ENCODE results near the gene RGS7. TPM values are rescaled to one million over a fixed set of nuclear protein-coding genes. Genes with fewer than 3 reads are reported as not detected.
"Not testable (repeated sequence)": the region's sequence is repeated elsewhere in the genome, so short reads cannot be mapped to it uniquely, and the experiment has no call there.

RGS7 gene
- total RNA-seq, 1 experiment from 2014 or later: 1.6 TPM

GRCh38 chr1:240998441-240999015, 358.5 kb downstream of the RGS7 start:
- no peak for DNase-seq (ENCODE audit: low read depth, low spot score)
- in situ Hi-C loops (cut with HindIII; ENCODE audit: low pct_unique_long_range_greater_than_20kb, low sequenced_read_pairs): no loop called here

DNA sequence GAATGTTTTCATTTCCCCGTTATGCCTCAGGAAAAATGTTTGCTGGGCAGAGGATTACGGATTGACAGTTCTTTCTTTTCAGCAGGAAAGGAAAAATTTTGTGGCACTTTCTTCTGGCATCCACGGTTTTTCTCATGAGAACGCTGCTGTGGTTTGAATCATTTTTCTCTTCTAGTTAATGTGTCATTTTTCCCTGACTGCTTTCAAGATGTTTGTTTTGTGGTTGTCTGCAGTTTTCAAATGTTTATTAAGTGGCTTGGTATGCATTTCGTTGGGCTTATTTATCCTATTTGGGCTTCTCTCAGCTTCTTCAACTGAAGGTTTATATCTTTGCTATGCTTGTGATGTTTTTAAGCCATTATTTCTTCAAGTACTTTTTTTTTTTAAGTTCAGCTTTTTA, 359.0 kb downstream of the RGS7 start:
- no peak for DNase-seq (ENCODE audit: low read depth, low spot score)
- in situ Hi-C loops (cut with HindIII; ENCODE audit: low pct_unique_long_range_greater_than_20kb, low sequenced_read_pairs): no loop called here

- in situ Hi-C loops (cut with HindIII; ENCODE audit: low pct_unique_long_range_greater_than_20kb, low sequenced_read_pairs): no loop called here
- no peak for DNase-seq (ENCODE audit: low read depth, low spot score)
These were observed 364.0 kb downstream of the RGS7 start for GRCh38 chr1:240993004-240993403.

DNA sequence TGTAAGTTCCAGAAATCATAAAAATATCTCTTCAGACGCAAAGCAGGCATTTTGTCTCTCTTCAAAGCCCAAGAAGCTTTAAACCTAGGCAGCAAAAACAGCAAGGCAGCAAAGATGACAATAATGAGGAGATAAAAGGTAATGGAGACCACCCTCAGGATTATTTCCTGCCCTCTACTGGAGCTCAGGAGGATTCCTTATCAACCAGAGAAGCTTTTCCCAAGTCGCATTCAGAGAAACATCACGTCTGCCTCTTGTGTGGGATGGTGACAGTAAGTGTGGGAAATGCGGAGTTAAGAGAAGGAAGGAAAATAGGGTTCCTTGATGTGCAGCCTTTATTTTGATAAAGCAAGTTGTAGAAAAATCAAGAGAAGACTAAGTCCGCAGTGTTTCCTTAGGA, 365.8 kb downstream of the RGS7 start:
- in situ Hi-C loops (cut with HindIII; ENCODE audit: low pct_unique_long_range_greater_than_20kb, low sequenced_read_pairs): no loop called here
- no peak for DNase-seq (ENCODE audit: low read depth, low spot score)

DNA sequence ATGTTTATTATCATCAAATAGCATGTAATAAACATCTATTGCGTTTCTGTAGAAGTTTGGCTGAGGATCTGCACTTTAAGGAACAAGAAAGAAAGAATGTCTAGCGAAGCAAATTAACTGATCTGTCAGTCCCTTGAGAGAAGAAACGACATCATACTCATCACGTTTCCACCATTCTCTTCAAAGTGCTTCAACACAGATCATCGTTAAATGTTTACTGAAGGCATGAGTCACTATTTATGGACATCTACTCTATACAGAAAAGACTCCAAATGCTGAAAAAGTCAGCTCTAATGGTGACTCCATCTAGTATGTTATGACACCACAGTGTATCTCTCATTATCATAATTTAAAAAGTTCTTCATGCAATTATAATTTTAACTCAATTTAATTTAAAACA, 369.1 kb downstream of the RGS7 start:
- DNase-seq (ENCODE audit: low read depth, low spot score): no peak
- in situ Hi-C loops (cut with HindIII; ENCODE audit: low pct_unique_long_range_greater_than_20kb, low sequenced_read_pairs): no loop called here

GRCh38 chr1:240985081-240985480, 371.9 kb downstream of the RGS7 start:
- no peak for DNase-seq (ENCODE audit: low read depth, low spot score)
- in situ Hi-C loops (cut with HindIII; ENCODE audit: low pct_unique_long_range_greater_than_20kb, low sequenced_read_pairs): no loop called here

GRCh38 chr1:240980342-240980741, 376.7 kb downstream of the RGS7 start:
- in situ Hi-C loops (cut with HindIII; ENCODE audit: low pct_unique_long_range_greater_than_20kb, low sequenced_read_pairs): no loop called here
- DNase-seq (ENCODE audit: low read depth, low spot score): no peak

DNA sequence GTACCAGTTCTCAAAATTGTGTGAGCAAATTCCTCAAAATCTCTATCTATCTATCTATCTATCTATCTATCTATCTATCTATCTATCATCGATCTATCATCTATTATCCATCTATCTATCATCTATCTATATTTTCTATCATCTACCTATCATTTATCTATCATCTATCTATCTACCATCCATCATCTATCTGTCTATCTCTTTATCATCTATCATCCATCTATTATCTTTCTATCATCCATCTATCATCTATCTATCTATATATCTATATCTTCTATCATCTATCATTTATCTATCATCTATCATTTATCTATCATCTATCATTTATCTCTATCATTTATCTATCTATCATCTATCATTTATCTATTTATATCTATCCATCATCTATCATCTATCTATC, 380.3 kb downstream of the RGS7 start:
- in situ Hi-C loops (cut with HindIII; ENCODE audit: low pct_unique_long_range_greater_than_20kb, low sequenced_read_pairs): no loop called here
- no peak for DNase-seq (ENCODE audit: low read depth, low spot score)

DNA sequence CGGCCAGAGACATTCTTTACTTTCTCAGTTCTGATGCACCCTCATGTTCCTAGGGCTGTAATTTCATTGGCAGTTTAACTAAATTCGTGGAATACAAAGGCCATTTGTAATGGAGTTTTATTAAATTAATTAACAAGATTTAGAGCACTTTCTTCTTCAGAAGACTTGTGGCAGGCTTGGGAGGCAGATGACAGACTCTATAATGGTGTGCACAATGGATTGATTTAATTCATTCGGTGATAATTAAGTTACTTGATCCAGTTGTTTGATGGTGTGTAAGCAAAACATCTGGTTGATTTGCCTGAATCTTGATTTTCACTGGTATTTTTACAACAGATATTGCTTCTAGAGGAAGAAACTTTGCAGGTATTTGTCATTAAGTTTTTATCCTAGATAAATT, 383.1 kb downstream of the RGS7 start:
- in situ Hi-C loops (cut with HindIII; ENCODE audit: low pct_unique_long_range_greater_than_20kb, low sequenced_read_pairs): no loop called here
- no peak for DNase-seq (ENCODE audit: low read depth, low spot score)

GRCh38 chr1:240972059-240972458, 384.9 kb downstream of the RGS7 start:
- DNase-seq (ENCODE audit: low read depth, low spot score); in situ Hi-C loops (cut with HindIII; ENCODE audit: low pct_unique_long_range_greater_than_20kb, low sequenced_read_pairs): not testable (repeated sequence)

GRCh38 chr1:240970253-240970652, 386.8 kb downstream of the RGS7 start:
- in situ Hi-C loops (cut with HindIII; ENCODE audit: low pct_unique_long_range_greater_than_20kb, low sequenced_read_pairs): no loop called here
- no peak for DNase-seq (ENCODE audit: low read depth, low spot score)

DNA sequence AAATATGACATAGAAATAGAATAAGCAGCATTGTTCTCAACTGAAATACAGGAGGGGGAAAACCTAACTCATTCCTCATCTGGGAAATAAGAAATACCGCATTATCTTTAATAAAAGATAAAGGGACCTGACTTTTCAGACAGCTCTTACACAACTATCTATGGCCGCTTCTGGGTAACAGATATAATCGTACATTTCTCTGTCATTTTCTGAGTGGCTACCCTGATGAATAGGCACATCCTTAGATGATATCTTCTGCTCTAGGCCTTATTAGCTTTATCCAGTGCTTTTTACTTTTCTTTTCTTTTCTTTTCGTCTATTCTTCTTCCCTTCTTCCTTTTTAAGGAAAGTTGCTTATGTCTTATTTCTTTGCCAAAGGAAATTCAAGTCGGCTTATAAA, 388.1 kb downstream of the RGS7 start:
- in situ Hi-C loops (cut with HindIII; ENCODE audit: low pct_unique_long_range_greater_than_20kb, low sequenced_read_pairs): no loop called here
- DNase-seq (ENCODE audit: low read depth, low spot score): no peak

GRCh38 chr1:240967070-240967724, 389.8 kb downstream of the RGS7 start:
- DNase-seq (ENCODE audit: low read depth, low spot score): peak; percentile 56
- in situ Hi-C loops (cut with HindIII; ENCODE audit: low pct_unique_long_range_greater_than_20kb, low sequenced_read_pairs): no loop called here

DNA sequence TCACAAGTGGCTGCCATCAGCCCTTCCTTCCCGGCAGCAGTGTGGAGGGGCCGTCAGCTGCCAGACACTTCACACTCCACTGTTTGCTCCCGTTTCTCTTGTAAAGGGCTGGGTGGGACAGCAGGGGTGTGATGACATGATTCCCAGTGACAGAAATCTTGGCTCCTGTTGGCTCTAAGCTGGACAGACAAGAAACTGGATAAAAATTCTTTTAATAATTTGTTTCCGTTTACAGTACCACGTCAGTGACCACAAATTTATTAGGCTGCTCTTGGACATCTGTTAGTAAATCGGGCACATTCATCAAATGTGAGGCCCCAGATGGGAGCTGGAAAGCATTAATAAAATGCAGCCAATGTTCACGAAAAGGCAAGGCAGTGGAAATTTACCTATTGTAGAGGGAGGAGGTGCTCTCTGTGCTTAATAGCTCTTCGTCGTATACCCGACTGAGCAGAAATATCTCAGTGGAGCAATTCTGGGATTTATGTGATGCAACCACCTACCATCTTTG, 391.4 kb downstream of the RGS7 start:
- in situ Hi-C loops (cut with HindIII; ENCODE audit: low pct_unique_long_range_greater_than_20kb, low sequenced_read_pairs): no loop called here
- no peak for DNase-seq (ENCODE audit: low read depth, low spot score)

DNA sequence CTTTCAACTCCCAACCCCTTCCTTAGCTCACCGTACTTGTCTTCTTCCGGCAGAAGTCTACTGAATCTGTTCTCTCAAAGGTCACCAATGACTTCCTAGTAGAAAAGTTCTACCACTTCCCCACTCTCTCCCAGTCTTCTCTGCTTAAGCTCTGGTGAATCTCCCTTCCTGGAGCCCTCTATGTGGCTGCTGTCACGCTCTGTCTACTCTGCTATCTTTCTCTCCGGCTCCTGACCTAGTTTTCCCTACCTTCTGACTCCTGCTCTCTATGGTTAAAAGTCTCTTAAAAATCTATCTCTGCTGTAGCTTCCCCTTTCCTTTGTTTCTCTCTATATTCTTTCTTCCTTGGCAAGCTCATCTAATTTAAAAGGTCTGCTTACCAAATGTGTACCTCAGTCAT, 394.9 kb downstream of the RGS7 start:
- in situ Hi-C loops (cut with HindIII; ENCODE audit: low pct_unique_long_range_greater_than_20kb, low sequenced_read_pairs): no loop called here
- DNase-seq (ENCODE audit: low read depth, low spot score): no peak

- in situ Hi-C loops (cut with HindIII; ENCODE audit: low pct_unique_long_range_greater_than_20kb, low sequenced_read_pairs): no loop called here
- DNase-seq (ENCODE audit: low read depth, low spot score): no peak
These were observed 400.6 kb downstream of the RGS7 start for GRCh38 chr1:240956424-240956823.

- no peak for DNase-seq (ENCODE audit: low read depth, low spot score)
- in situ Hi-C loops (cut with HindIII; ENCODE audit: low pct_unique_long_range_greater_than_20kb, low sequenced_read_pairs): no loop called here
These were observed 401.0 kb downstream of the RGS7 start for GRCh38 chr1:240956020-240956419.

DNA sequence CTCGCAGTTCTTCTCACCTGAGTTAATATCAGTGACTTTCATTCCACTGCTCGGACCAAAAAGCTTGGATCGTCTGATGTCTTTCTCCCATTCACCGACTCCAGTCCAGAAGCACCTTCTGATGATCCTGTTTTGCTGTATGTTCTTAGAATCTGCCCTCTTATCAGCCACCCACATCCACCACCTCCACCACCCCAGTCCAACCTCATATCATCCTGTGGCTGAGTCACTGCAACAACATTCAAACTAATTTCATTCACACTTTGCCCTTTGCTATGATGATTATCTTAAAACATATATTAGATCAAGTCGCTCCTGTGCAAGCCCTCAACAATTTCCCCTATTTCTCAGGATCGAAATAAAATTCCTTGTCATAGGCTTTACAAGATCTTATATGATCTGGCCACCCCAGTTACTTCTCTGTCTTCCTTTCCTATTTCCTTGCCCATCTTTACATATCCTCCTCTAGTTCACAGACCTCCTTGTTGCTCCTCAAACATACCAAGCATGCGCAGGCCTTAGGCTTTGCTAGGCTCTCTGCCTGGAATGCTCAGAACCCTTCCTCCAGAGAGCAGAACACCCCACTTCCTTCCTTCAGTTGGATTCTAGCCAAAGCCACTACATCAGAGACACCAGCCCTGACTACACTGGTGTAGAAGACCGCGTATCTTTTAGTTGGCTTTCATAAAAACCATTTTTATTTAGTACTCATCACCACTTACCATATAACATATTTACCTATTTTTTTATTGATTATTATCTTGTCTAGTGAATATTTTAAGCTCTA, 409.4 kb downstream of the RGS7 start:
- in situ Hi-C loops (cut with HindIII; ENCODE audit: low pct_unique_long_range_greater_than_20kb, low sequenced_read_pairs): no loop called here
- DNase-seq (ENCODE audit: low read depth, low spot score): no peak

DNA sequence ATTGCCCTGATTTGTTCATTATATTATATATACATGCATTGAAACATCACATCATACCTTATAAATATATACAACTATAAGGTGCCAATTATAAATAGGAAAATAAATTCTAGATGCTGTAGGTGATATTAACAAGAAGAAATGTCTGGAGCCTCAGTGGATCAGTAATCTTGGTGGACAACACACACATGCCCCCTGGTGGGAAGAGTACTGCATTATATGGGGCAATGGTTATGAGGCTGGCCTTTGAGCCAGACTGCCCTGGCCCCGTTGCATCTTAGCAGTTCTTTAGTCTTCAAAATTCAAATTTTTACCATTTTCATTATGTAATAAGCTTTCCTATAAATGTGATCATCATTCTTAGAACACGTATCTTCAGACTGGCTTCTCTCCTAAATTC, 410.1 kb downstream of the RGS7 start:
- in situ Hi-C loops (cut with HindIII; ENCODE audit: low pct_unique_long_range_greater_than_20kb, low sequenced_read_pairs): no loop called here

More for the DNA sequence above, 410.1 kb downstream of the RGS7 start:
- peak; percentile 69 for DNase-seq (ENCODE audit: low read depth, low spot score)
